Adrenal gland (tissue), 12 donors: ENCODE data around the gene CYP2E1. TPM values are rescaled to one million over a fixed set of nuclear protein-coding genes. Genes with fewer than 3 reads are reported as not detected.

Source experiments
- DNase-seq, 7 donors: peaks; one replicate each; pipeline ENCODE4 v3.0.0-alpha.2; 2019 to 2020
- H3K27ac ChIP-seq, 5 donors: fragments of 200-600 bp; sonication (generic) in 4 of 5; 1 replicate in 3 of 5; 2 replicates in 2 of 5; pipeline versions ENCODE4 v1.5.1 to v1.8.0; 2016 to 2020; ENCODE audit warnings: mild to moderate bottlenecking in 1 of 5
- H3K27me3 ChIP-seq: fragments of 200-600 bp; 2 replicates; pipeline ENCODE4 v1.8.0; 2021
- H3K36me3 ChIP-seq, 2 donors: fragments of 200-600 bp; replicated peaks in 1 of 2; 1 replicate in 1 of 2; 2 replicates in 1 of 2; pipeline versions ENCODE4 v1.5.1 to v1.8.0; 2018 to 2022
- H3K4me1 ChIP-seq, 2 donors: fragments of 200-600 bp; replicated peaks in 1 of 2; 1 replicate in 1 of 2; 2 replicates in 1 of 2; pipeline versions ENCODE4 v1.5.1 to v1.8.0; 2018 to 2021
- H3K4me3 ChIP-seq, 4 donors: fragments of 200-600 bp; sonication (generic) in 3 of 4; one replicate each; pipeline ENCODE4 v1.5.1; 2016 to 2018
- H3K9me3 ChIP-seq, 3 donors: fragments of 200-600 bp; sonication (generic) in 1 of 3; replicated peaks in 1 of 3; 1 replicate in 2 of 3; 2 replicates in 1 of 3; pipeline versions ENCODE4 v1.5.1 to v1.8.0; 2016 to 2021
- POLR2A ChIP-seq, 2 donors: fragments of 450-650 bp; IDR thresholded peaks; one replicate each; pipeline ENCODE4 v1.6.1; 2017; ENCODE audit warnings: antibody characterized with exemption in 2 of 2, mild to moderate bottlenecking in 2 of 2, moderate library complexity in 1 of 2
- WGBS, 4 donors: extraction: QIAGEN DNeasy Blood & Tissue Kit in 2 of 4; methylation state at CpG; one replicate each; pipeline versions ENCODE4 v1.1.5 to v1.1.7; 2013 to 2017; 5-methylcytosine and 5-hydroxymethylcytosine counted together
- intact Hi-C, 2 donors: fragments of 100-400 bp; cut with DNase I; formaldehyde crosslinking; loops; one replicate each; pipeline versions ENCODE4 v1.14.1 to v1.15.0; 2022 to 2023
- polyA plus RNA-seq, 3 donors: library from polyadenylated mRNA; stranded (reverse); fragments of 200-250 nt in 2 of 3; fragments of 350-450 nt in 1 of 3; fragmentation: Illumina TruSeq in 1 of 3; extraction: RNeasy Lipid Tissue Mini Kit (QIAGEN cat#74804) in 1 of 3; gene quantifications; one replicate each; pipeline ENCODE4 v1.2.3, GENCODE V29; 2013 to 2014
- total RNA-seq, 9 donors: library from RNA; depleted of rRNA in 4 of 9; stranded (reverse); fragments of >200 nt in 4 of 9; fragments of 120-200 nt in 1 of 9; fragmentation: NEBNext Ultra II Directional in 1 of 9; extraction: Animal tissue kit (Norgen Biotek cat#: 25700) in 1 of 9; gene quantifications; one replicate each; pipeline versions ENCODE4 v1.1.0 to v1.2.4, GENCODE V29; 2013 to 2023
- TF ChIP-seq, protein P1 (sequence below), 6 experiments: fragments of 450-650 bp in 4 of 6; fragments of 200-600 bp in 2 of 6; sonication (generic) in 1 of 6; IDR thresholded peaks; 1 replicate in 5 of 6; 2 replicates in 1 of 6; pipeline versions ENCODE4 v1.5.1 to v1.8.0; 2016 to 2021; ENCODE audit warnings: antibody characterized with exemption in 6 of 6, mild to moderate bottlenecking in 2 of 6, moderate library complexity in 1 of 6
- donor health status: healthy with polysubstance abuse.
- donor health status: Bipolar disorder and iron deficiency.
- donor health status: DM: yes; HTN: yes; CAD: no.
- donor health status: DM: no; HTN: no; CAD: no.
- donor health status: DM: no; HTN: no; CAD: no.
- donor health status: DM: yes; HTN: yes; CAD: no.

The CYP2E1 gene
- total and polyA plus RNA-seq, 12 donors: 0.17 to 8.1 (median 2.4) TPM; not detected in 1

DNA sequence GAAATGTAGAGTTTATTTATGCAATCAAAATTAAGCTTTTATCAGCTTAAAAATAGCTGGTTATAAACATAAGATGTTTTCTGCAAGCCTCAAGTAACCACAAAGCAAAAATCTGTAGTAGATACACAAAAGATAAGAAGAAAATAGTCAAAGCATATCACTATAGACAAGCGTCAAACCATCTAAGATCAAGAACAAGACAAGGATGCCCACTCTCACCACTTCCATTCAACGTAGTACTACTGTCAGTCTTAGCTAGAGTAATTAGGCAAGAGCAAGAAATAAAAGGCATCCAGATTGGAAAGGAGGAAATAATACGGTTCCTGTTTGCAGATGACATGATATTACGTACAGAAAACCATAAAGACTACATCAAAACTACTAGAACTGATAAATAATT, 17.5 kb upstream of the CYP2E1 start:
- WGBS, 4 donors: 79 to 81% (median 80%) methylated on average over 4 of the region's 4 CpGs
- Histone ChIP-seq H3K4me3 (no peak overlapping the region), H3K9me3 (peaks cover 0 to 6% (median 0%) of the 10 kb centered on the region in 3 donors), H3K4me1 (no peaks in the 10 kb centered on the region), H3K27me3 (no peaks in the 10 kb centered on the region), H3K27ac (no peak overlapping the region), H3K36me3 (no peaks in the 10 kb centered on the region)
- no peak for DNase-seq
- TF ChIP-seq, protein P1, sequence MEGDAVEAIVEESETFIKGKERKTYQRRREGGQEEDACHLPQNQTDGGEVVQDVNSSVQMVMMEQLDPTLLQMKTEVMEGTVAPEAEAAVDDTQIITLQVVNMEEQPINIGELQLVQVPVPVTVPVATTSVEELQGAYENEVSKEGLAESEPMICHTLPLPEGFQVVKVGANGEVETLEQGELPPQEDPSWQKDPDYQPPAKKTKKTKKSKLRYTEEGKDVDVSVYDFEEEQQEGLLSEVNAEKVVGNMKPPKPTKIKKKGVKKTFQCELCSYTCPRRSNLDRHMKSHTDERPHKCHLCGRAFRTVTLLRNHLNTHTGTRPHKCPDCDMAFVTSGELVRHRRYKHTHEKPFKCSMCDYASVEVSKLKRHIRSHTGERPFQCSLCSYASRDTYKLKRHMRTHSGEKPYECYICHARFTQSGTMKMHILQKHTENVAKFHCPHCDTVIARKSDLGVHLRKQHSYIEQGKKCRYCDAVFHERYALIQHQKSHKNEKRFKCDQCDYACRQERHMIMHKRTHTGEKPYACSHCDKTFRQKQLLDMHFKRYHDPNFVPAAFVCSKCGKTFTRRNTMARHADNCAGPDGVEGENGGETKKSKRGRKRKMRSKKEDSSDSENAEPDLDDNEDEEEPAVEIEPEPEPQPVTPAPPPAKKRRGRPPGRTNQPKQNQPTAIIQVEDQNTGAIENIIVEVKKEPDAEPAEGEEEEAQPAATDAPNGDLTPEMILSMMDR (IDR thresholded peaks at IDR 0.05): no peak
- intact Hi-C loops: no loop called here

DNA sequence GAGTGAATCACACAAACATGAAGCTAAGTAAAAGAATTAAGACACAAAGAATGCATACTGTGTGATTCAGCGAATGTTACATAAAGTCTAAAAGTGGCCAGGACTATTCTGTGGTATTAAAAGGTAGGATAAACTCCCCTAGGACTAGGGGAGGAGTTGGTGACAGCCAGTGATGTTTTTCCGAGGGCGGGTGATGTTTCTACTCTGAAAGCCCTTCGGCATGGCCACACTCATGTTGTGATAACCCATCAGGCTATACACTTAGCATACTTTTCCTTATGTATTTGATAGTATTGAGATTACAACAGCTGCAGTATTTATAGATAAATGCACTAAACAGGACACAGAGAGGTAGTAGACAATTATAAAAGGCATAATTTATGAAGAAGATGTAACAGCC, 15.8 kb upstream of the CYP2E1 start:
- Histone ChIP-seq H3K36me3 (no peaks in the 10 kb centered on the region), H3K27me3 (no peaks in the 10 kb centered on the region), H3K4me3 (no peak overlapping the region), H3K27ac (no peak overlapping the region), H3K4me1 (no peaks in the 10 kb centered on the region), H3K9me3 (peaks cover 0 to 6% (median 0%) of the 10 kb centered on the region in 3 donors)
- no peak for DNase-seq
- 68 to 74% (median 73%) methylated on average over 4 of the region's 4 CpGs for WGBS, 4 donors
- TF ChIP-seq POLR2A (IDR thresholded peaks at IDR 0.05): no peak
- TF ChIP-seq, protein P1 (IDR thresholded peaks at IDR 0.05): no peak
- intact Hi-C loops: no loop called here

DNA sequence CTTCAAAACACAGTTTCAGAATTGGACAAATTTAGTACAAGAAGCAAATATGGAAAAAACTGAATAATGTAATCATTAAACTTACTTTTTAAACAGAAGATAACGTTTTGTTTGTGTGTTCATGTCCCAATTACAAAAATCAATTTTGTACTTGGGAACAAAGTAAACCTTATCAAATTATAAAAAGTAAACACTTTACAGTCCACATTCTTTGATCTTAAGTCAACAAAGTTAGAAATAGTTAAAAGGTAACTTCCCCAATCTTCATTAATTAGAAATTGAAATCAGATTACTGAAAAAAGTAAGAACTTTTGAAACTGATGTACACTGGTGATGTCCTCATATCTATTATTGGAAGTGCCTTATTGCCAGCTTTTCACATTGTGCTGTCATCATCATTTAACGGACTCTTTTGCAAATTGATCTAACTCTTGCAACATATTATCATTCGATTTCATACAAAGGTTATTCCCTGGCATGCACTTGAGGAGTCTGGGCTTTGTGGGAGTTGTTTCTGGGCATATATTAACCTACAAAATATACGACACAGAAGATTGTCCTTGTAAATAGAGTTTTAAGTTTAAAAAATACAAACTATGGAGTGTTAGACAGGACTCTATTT, 15.1 kb upstream of the CYP2E1 start:
- TF ChIP-seq POLR2A (IDR thresholded peaks at IDR 0.05): no peak
- TF ChIP-seq, protein P1 (IDR thresholded peaks at IDR 0.05): no peak
- H3K4me3 ChIP-seq: no peak overlapping the region
- intact Hi-C loops: no loop called here
- no peaks in the 10 kb centered on the region for H3K4me1 ChIP-seq
- no peak overlapping the region for H3K27ac ChIP-seq
- no peaks in the 10 kb centered on the region for H3K36me3 ChIP-seq
- no peaks in the 10 kb centered on the region for H3K27me3 ChIP-seq
- 45 to 62% (median 54%) methylated on average over 4 of the region's 4 CpGs for WGBS, 4 donors
- peaks cover 0 to 6% (median 0%) of the 10 kb centered on the region in 3 donors for H3K9me3 ChIP-seq
- no peak for DNase-seq

DNA sequence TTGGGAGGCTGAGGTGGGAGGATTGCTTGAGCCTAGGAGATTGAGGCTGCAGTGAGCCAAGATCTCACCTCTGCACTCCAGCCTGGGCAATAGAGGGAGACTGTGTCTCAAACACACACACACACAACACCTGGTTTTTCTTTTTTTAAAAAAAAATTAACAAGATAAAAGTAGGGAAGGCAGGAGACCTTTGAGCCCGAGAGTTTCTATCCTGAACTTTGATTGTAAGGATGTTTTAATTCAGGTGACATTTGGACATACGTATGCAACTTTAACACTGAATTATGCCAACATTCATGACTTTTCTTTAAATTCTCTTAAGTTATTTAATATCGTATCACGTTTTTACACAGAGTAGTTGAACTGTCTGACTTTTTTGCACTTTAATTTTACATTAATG, 11.7 kb upstream of the CYP2E1 start:
- Histone ChIP-seq H3K27me3 (no peaks in the 10 kb centered on the region), H3K4me3 (no peak overlapping the region), H3K9me3 (no peaks in the 10 kb centered on the region), H3K4me1 (no peaks in the 10 kb centered on the region), H3K27ac (no peak overlapping the region), H3K36me3 (no peaks in the 10 kb centered on the region)
- 67 to 76% (median 69%) methylated on average over 4 of the region's 4 CpGs for WGBS, 4 donors
- no peak for DNase-seq
- TF ChIP-seq POLR2A (IDR thresholded peaks at IDR 0.05): no peak
- TF ChIP-seq, protein P1 (IDR thresholded peaks at IDR 0.05): no peak
- intact Hi-C loops: no loop called here
